Vagina (tissue), 2 donors: ENCODE results near the gene LRRC17.

Experiments used
- CTCF ChIP-seq, 3 experiments: fragments of 450-650 bp in 2 of 3; fragments of 200-600 bp in 1 of 3; sonication (generic) in 1 of 3; IDR thresholded peaks; one replicate each; pipeline ENCODE4 v1.5.1; 2017 to 2019; ENCODE audit warnings: antibody characterized with exemption in 3 of 3, mild to moderate bottlenecking in 2 of 3, moderate library complexity in 2 of 3
- POLR2A ChIP-seq, 2 donors: fragments of 450-650 bp; IDR thresholded peaks; one replicate each; pipeline ENCODE4 v1.6.1; 2017; ENCODE audit warnings: antibody characterized with exemption in 2 of 2, mild to moderate bottlenecking in 2 of 2, moderate library complexity in 2 of 2
- POLR2AphosphoS5 ChIP-seq, 2 donors: sonication (generic); formaldehyde crosslinking; IDR thresholded peaks; one replicate each; pipeline ENCODE4 v1.9.0; 2017; ENCODE audit warnings: antibody characterized with exemption in 2 of 2, mild to moderate bottlenecking in 2 of 2, low read depth in 1 of 2; ENCODE audit not compliant: insufficient read depth in 1 of 2

GRCh38 chr7:102982235-102982634, 69.4 kb downstream of the LRRC17 start:
- TF ChIP-seq POLR2A (IDR thresholded peaks at IDR 0.05) (no peak), POLR2AphosphoS5 (IDR thresholded peaks at IDR 0.05; ENCODE audit: insufficient read depth in 1 of 2, low read depth in 1 of 2) (no peak), CTCF (IDR thresholded peaks at IDR 0.05) (no peak)
